CD1c-positive myeloid dendritic cell (primary cell): ENCODE measurements around the gene PTPRD.

Source experiments
- DNase-seq: peaks from one replicate; pipeline ENCODE4 v3.0.0-alpha.2; 2016; ENCODE audit errors: extremely low spot score

The PTPRD gene

DNA sequence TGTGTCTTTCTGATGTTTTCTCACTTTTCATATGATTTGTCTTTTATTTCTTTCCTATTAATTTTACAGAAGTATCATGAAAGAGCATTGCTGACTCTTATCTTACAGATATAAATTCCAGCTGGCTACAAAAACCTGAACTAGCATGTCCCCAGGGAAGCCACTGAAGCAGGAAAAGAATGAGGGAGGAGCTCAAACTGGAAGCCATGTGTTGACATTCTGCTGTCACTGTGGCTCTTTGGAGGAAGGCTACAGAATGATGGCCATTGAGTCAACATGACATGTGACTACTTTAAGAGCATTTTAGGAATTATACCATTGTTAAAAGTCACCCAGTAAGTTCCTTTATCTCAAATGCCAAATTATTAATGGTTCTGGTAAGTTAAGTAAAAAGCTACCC is 2174.9 kb downstream of the PTPRD start:
- no peak for DNase-seq

GRCh38 chr9:8437259-8437658 is 2175.5 kb downstream of the PTPRD start:
- no peak for DNase-seq

GRCh38 chr9:8436786-8437185 is 2176.0 kb downstream of the PTPRD start:
- no peak for DNase-seq

GRCh38 chr9:8434621-8435020 is 2178.2 kb downstream of the PTPRD start:
- DNase-seq = no peak

DNA sequence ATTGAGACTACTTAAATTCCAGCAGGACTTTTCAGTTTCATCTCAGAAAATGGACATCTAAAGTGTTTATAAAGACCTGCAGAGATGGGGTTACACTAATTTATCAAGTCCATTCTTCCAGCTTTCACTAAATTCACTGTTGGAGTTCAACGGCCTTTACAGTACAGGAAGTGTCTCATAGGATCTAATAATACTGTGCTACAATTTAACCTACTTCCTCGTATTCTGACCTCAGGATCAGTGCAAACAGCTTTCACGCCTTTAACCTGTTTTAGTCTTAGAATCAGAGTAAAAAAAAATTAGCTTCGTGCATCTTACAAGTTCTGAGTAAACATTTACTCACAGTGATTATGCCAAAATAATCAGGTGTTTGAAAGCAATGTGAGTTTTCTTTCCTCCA is 2180.6 kb downstream of the PTPRD start:
- no peak for DNase-seq

DNA sequence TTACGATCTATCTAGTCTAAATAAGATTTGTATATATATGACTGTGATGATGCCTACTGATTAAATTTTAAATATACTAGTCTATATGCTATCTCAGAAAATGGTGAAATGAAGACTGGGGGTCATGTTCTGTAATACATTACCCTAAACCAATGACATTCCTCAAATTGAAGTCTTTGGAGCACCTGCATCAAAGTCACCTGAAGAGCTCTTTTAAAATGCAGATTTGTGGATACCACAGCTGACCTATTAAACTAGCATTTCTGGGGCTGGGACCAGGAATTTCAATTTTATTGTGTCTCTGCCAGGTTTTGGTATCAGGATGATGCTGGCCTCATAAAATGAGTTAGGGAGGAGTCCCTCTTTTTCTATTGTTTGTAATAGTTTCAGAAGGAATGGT is 2181.3 kb downstream of the PTPRD start:
- no peak for DNase-seq

- DNase-seq = no peak
These were observed 2181.9 kb downstream of the PTPRD start for GRCh38 chr9:8430945-8431344.

- DNase-seq = no peak
These were observed 2183.0 kb downstream of the PTPRD start for GRCh38 chr9:8429768-8430167.

DNA sequence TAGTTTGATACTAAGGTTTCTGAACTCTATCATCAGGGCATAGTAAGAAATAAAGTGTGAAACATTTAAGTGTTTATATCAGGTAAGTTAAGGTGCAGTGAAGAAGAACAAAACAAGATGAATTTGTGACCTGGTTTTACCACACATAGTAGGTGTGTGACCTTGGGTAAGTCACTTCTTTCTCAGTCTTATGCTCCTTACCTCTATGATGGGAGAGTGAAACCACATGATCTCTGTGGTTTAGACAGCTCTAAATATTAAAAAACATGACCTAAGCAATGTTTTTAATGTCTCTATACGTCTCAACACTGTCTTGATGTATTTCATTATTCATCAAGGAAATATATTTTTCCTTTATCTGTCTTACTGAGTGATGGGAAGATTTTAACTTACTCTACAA is 2183.6 kb downstream of the PTPRD start:
- DNase-seq = no peak

- no peak for DNase-seq
These were observed 2184.4 kb downstream of the PTPRD start for GRCh38 chr9:8428389-8428788.

DNA sequence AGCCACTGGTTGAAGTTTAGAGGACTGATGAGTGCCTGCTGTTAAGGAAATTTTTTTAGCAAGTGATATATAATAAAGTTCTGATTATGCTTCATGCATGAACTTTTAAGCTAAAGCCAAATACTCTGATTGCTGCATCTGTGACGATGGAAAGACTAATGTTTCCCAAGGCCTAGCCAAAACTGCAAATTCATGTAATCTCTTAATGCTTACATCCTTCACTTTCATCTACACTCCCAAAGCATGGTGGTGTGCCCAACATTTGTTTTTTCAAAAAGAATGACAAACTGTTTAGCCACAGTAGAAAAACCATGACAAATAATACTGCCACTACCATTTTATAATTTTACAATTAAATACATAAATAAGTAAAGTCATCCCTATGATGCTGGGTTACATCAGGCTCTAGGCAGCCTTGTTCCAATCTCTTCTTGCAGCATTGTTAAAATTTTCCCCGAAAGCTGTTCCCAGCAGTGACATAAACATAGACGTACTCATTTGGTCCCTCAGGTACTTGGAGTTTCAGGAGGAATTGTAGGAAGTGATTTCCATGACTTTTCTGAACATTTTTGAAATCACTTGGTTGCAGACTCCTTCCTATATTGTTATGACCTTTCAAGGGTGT is 2187.9 kb downstream of the PTPRD start:
- no peak for DNase-seq

- DNase-seq = no peak
These were observed 2192.4 kb downstream of the PTPRD start for GRCh38 chr9:8420416-8420815.

DNA sequence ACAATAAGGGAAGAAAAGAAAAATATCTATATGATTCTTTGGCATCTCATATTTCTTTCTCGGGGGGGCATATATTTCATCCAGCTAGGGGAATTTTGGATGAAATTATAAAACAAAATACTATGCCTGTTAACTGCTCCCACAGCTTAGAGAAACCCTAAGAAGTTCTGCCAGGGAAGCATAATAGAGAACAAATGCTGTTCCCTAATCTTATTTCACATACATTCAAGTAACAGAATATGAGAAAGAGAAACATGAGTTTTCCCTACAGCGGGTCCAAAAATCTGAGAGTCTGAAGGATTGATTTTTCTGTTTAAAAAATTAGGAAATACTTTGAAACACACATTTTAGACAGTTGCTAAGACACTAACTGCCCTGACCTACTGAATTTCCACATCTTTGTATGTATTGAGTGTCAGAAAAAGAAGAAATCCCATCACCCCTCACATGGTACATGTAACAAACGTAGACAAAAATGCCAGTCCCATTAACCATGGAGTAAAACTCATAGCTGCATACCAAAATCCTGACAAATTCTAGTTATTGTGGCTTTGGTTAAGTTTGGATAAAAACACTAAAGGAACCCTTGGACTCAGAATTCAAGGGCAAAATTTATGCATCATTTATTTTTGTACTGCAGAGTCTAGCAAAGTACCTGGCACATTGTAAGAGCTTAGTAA is 2193.1 kb downstream of the PTPRD start:
- no peak for DNase-seq

DNA sequence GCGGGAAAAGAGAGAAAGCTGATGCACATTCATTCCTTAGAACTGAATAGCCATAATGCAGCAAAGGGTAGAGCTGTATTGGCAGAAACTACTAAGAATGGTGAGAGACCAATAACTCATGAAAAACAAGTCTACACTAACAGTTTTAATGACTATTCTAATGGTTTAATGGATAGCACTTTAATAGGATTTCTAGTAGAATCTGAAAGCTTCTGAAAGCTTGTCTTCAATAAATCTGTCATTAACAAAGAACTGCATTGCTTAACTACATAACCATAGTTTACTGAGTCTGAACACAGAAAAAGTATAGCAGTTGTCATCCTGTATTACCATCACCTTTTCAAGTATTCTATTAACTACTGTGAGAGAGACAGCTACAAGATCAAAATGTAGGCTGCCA is 2195.5 kb downstream of the PTPRD start:
- DNase-seq = no peak

DNA sequence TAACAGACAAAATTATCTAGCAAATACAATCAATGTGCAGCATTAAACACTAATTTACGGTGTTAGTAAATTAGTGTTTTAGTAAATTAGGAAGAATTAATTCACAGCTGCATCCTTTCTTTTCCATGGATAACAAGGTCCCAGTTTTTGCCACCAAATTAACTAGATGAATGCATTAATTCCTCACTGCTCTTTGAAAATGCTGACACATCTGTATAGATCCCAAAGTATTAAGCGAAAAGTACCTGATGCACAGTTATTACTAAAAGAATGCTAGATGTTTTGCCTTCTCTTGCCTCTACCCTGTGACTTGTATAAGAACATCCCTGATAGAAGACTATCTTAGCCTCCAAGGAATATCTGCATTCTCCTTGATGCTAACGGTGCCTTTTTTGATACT is 2200.5 kb downstream of the PTPRD start:
- no peak for DNase-seq

- DNase-seq = no peak
These were observed 2204.1 kb downstream of the PTPRD start for GRCh38 chr9:8408575-8409190.

DNA sequence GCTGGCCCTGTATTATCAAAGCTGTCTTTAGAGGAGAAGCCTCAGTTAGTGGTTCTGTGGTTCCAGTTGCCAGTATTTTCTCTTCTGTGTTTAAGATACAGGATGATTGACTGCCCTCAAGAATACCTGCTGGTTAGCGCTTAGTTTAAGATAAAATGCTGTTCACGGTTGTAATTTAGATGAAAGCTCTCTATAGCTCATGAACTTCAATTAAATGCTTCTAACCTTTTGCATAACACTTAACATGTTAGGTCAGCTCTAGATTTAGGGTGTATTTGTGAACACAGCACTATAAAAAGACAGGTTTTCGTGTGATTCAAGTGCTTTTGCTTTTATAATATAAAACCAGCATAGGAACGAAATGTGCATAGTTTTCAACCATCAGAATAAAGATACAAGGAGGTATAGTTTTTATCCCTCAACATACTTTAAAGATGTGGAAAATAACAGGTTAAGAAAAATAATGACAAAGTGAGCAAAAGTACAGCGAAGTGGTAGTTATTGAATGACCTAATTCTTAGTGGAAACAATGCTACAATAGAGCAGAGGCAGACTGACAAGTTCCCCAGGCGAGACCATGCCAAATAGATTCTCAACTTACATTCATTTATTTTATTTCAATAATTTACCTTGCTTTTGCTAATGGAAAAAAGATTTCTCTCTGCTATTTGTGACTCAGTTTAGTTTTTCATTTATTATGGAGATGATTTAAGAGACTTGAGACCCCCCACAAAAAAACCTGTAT is 2210.7 kb downstream of the PTPRD start:
- DNase-seq = no peak

- DNase-seq = no peak
These were observed 2212.4 kb downstream of the PTPRD start for GRCh38 chr9:8400378-8400777.

- DNase-seq = no peak
These were observed 2217.8 kb downstream of the PTPRD start for GRCh38 chr9:8395022-8395421.

DNA sequence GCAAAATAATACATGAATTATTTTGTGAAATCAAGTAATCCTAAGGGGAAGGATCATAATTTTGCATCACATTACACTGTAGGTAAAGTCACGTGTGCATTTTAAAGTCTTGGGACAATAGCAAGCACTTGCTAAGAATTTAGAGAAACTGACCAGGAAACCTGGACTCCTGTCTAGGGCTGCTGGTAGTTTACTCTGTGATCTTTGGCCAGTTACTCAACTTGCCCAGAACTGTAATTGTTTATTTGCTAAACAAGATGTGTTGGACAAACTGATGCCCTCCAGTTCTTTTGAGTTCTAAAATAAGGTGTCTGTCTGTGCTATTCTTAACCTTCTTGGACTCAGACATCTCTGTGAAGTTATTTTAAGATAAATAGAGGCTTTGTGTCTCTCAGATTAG is 2218.5 kb downstream of the PTPRD start:
- no peak for DNase-seq

- no peak for DNase-seq
These were observed 2219.9 kb downstream of the PTPRD start for GRCh38 chr9:8392866-8393265.

GRCh38 chr9:8391566-8391965 is 2221.2 kb downstream of the PTPRD start:
- DNase-seq = no peak

- no peak for DNase-seq
These were observed 2221.7 kb downstream of the PTPRD start for GRCh38 chr9:8391132-8391531.
